ENCODE data around the gene MYOC.
"Not testable (repeated sequence)": the region's sequence is repeated elsewhere in the genome, so short reads cannot be mapped to it uniquely, and the experiment has no call there.

- TF ChIP-seq EZH2 (IDR thresholded peaks at IDR 0.05; ENCODE audit: insufficient read depth, poor library complexity, severe bottlenecking); EZH2phosphoT487 (IDR thresholded peaks at IDR 0.05; ENCODE audit: insufficient read depth, low read depth): not testable (repeated sequence)
Observed at GRCh38 chr1:171603042-171603441, 49.4 kb downstream of the MYOC start.

Measured in GM23248 (cell line).